Hepatic stellate cell (primary cell): ENCODE measurements around the gene SECISBP2L.
"Not testable (repeated sequence)": the region's sequence is repeated elsewhere in the genome, so short reads cannot be mapped to it uniquely, and the experiment has no call there.

Experiments
- DNase-seq: peaks from one replicate; pipeline ENCODE4 v3.0.0; 2011; ENCODE audit warnings: low spot score

The SECISBP2L gene

GRCh38 chr15:48992545-48992944, 53.7 kb downstream of the SECISBP2L start:
- no peak for DNase-seq

- DNase-seq: no peak
These were observed 54.1 kb downstream of the SECISBP2L start for GRCh38 chr15:48992096-48992495.

GRCh38 chr15:48989170-48989569, 57.1 kb downstream of the SECISBP2L start:
- DNase-seq: no peak

GRCh38 chr15:48987142-48987541, 59.1 kb downstream of the SECISBP2L start:
- no peak for DNase-seq

GRCh38 chr15:48986240-48986639, 60.0 kb downstream of the SECISBP2L start:
- DNase-seq: no peak

GRCh38 chr15:48985516-48985915, 60.7 kb downstream of the SECISBP2L start:
- no peak for DNase-seq

- DNase-seq: peak; percentile 27
These were observed 61.4 kb downstream of the SECISBP2L start for GRCh38 chr15:48984811-48985352.

- no peak for DNase-seq
These were observed 62.1 kb downstream of the SECISBP2L start for GRCh38 chr15:48984021-48984710.

GRCh38 chr15:48983300-48983699, 62.9 kb downstream of the SECISBP2L start:
- DNase-seq: no peak

GRCh38 chr15:48981941-48982340, 64.3 kb downstream of the SECISBP2L start:
- no peak for DNase-seq

- DNase-seq: no peak
These were observed 67.6 kb downstream of the SECISBP2L start for GRCh38 chr15:48978638-48979037.

- no peak for DNase-seq
These were observed 69.7 kb downstream of the SECISBP2L start for GRCh38 chr15:48976444-48977088.

- peak; percentile 77 for DNase-seq
These were observed 70.5 kb downstream of the SECISBP2L start for GRCh38 chr15:48975472-48976419.

GRCh38 chr15:48974882-48975281, 71.4 kb downstream of the SECISBP2L start:
- DNase-seq: no peak

- no peak for DNase-seq
These were observed 73.3 kb downstream of the SECISBP2L start for GRCh38 chr15:48972750-48973503.

- not testable (repeated sequence) for DNase-seq
These were observed 75.3 kb downstream of the SECISBP2L start for GRCh38 chr15:48970926-48971325.

- no peak for DNase-seq
These were observed 78.2 kb downstream of the SECISBP2L start for GRCh38 chr15:48968066-48968465.

- DNase-seq: peak; percentile 29
These were observed 78.9 kb downstream of the SECISBP2L start for GRCh38 chr15:48967336-48967735.

GRCh38 chr15:48966595-48967301, 79.5 kb downstream of the SECISBP2L start:
- peak; percentile 39 for DNase-seq

GRCh38 chr15:48965972-48966371, 80.3 kb downstream of the SECISBP2L start:
- DNase-seq: peak; percentile 55

- DNase-seq: no peak
These were observed 81.3 kb downstream of the SECISBP2L start for GRCh38 chr15:48964898-48965297.
